HFFc6 (cell line): ENCODE results near the gene PARD3. TPM values are rescaled to one million over a fixed set of nuclear protein-coding genes. Genes with fewer than 3 reads are reported as not detected.

ENCODE experiments used
- DNase-seq: peaks from one replicate; pipeline ENCODE4 v3.0.0-alpha.2; 2018
- H3K27ac Mint-ChIP-seq: 2 replicates; pipeline ENCODE4 v1.8.0; 2020; ENCODE audit warnings: mild to moderate bottlenecking, mixed read lengths
- H3K27me3 Mint-ChIP-seq: 2 replicates; pipeline ENCODE4 v1.8.0; 2021; ENCODE audit warnings: mild to moderate bottlenecking, moderate library complexity, mixed read lengths; ENCODE audit not compliant: insufficient read depth
- H3K36me3 Mint-ChIP-seq: 2 replicates; pipeline ENCODE4 v1.8.0; 2021; ENCODE audit warnings: low read depth, mixed read lengths
- H3K4me1 Mint-ChIP-seq: 2 replicates; pipeline ENCODE4 v1.8.0; 2020; ENCODE audit warnings: low read depth, mixed read lengths
- H3K4me3 Mint-ChIP-seq: 2 replicates; pipeline ENCODE4 v1.8.0; 2020; ENCODE audit warnings: mild to moderate bottlenecking, moderate library complexity, mixed read lengths
- H3K9me3 Mint-ChIP-seq: 2 replicates; pipeline ENCODE4 v1.8.0; 2020; ENCODE audit warnings: mild to moderate bottlenecking, mixed read lengths
- total RNA-seq, 6 experiments: library from RNA; stranded (reverse); fragmentation: NEBNext Ultra II Directional; extraction: Animal tissue kit (Norgen Biotek cat#: 25700); gene quantifications; 2 replicates in 1 of 6; 3 replicates in 5 of 6; pipeline ENCODE4 v1.2.3, GENCODE V29; 2021
- TF ChIP-seq, protein P1 (sequence below): fragments of 200-600 bp; sonication (generic); IDR thresholded peaks from 2 replicates; pipeline ENCODE4 v1.5.0; 2021; ENCODE audit warnings: antibody characterized with exemption, mild to moderate bottlenecking

The PARD3 gene
- total RNA-seq, 6 experiments from 2014 or later = 19.9 to 24.3 (median 23.1) TPM

DNA sequence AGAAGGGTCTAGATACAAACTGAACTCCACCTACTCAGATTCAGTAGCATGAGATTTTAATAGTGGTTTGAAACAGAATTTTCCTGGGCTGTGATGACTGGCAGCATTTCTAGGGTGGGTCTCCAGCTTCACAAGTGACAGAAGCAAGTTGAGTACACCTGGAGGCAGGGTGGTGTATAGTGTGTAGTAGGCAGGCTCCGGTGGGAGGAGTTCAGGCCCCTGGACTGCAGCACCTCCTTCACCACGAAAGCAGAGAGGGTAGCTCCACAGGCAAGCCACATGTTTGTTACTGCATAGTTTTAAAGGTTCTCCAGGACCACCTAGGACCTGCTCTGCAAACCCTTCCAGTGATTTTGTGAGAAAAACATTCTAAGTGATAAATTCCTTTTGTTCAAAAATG lies 347.2 kb downstream of the PARD3 start:
- Mint-ChIP-seq H3K4me3 (no peak overlapping the region), H3K9me3 (no peaks in the 10 kb centered on the region), H3K4me1 (no peaks in the 10 kb centered on the region; the same call in 1 of the 2 replicates), H3K36me3 (peaks cover 12% of the 10 kb centered on the region; the same call in 1 of the 2 replicates), H3K27ac (no peak overlapping the region), H3K27me3 (0 out of 2 replicates have a peak, but pooled peaks cover 2% of the 10 kb centered on the region)
- DNase-seq = no peak
- TF ChIP-seq, protein P1, sequence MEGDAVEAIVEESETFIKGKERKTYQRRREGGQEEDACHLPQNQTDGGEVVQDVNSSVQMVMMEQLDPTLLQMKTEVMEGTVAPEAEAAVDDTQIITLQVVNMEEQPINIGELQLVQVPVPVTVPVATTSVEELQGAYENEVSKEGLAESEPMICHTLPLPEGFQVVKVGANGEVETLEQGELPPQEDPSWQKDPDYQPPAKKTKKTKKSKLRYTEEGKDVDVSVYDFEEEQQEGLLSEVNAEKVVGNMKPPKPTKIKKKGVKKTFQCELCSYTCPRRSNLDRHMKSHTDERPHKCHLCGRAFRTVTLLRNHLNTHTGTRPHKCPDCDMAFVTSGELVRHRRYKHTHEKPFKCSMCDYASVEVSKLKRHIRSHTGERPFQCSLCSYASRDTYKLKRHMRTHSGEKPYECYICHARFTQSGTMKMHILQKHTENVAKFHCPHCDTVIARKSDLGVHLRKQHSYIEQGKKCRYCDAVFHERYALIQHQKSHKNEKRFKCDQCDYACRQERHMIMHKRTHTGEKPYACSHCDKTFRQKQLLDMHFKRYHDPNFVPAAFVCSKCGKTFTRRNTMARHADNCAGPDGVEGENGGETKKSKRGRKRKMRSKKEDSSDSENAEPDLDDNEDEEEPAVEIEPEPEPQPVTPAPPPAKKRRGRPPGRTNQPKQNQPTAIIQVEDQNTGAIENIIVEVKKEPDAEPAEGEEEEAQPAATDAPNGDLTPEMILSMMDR = no peak

DNA sequence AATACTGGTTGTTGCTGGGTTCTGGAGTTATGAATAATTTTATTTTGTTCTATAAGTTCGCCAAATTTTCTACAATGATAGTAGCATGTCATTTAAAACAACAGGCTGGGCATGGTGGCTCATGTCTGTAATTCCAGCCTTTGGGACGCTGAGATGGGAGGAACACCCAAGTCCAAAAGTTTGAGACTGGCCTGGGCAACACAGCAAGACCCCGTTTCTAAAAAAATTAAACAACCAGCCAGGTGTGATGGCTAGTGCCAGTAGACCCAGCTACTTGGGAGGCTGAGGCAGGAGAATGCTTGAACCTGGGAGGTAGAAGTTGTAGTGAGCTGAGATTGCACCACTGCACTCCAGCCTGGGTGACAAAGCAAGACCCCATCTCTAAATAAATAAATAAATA lies 347.7 kb downstream of the PARD3 start:
- H3K36me3 Mint-ChIP-seq = peaks cover 12% of the 10 kb centered on the region; the same call in 1 of the 2 replicates
- no peaks in the 10 kb centered on the region for H3K9me3 Mint-ChIP-seq
- H3K27me3 Mint-ChIP-seq = peaks cover 3% of the 10 kb centered on the region; the same call in 1 of the 2 replicates
- no peak overlapping the region for H3K4me3 Mint-ChIP-seq
- DNase-seq = no peak
- no peak overlapping the region for H3K27ac Mint-ChIP-seq
- no peaks in the 10 kb centered on the region; the same call in 1 of the 2 replicates for H3K4me1 Mint-ChIP-seq
- TF ChIP-seq, protein P1 = no peak

DNA sequence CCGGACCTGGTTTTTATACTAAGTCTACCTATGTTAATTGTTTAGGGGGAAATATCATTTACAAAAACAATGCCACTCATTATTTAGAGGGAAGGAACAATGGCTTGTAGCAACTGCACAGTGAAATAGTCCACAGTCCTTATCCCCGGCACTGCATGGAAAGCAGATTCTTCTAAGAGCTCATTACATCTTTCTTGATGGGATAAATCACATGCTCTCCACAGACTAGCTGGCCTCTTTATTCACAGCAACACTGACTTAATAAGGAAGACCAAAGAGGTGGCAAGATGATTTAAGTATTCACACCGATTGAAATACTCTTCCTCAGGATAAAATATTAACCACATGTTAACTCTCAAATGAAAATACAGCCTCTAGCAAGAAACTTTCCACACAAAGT lies 349.4 kb downstream of the PARD3 start:
- Mint-ChIP-seq H3K27me3 (peaks cover 2% of the 10 kb centered on the region; the same call in 1 of the 2 replicates), H3K4me3 (no peak overlapping the region), H3K4me1 (no peaks in the 10 kb centered on the region), H3K9me3 (no peaks in the 10 kb centered on the region), H3K36me3 (peaks cover 12% of the 10 kb centered on the region; the same call in 1 of the 2 replicates), H3K27ac (no peak overlapping the region)
- DNase-seq = no peak
- TF ChIP-seq, protein P1 = no peak

DNA sequence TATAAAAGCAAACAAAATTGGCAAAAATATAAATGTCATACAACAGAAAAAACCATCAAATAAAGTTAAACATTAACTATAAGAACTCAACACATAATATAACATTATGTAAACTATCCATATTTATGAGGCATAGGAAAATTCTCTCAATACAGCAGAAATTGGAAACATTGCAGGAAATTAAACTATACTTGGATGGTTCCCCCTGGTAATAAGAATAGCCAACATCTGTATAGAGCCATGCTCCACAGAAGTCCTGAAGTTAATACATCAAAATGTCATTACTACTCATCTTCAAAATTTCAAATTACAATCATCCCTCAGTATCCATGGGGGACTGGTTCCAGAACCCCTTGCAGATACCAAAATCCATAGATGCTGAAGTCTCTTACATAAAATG lies 350.5 kb downstream of the PARD3 start:
- Mint-ChIP-seq H3K4me1 (no peaks in the 10 kb centered on the region), H3K27me3 (peaks cover 2% of the 10 kb centered on the region; the same call in 1 of the 2 replicates), H3K9me3 (no peaks in the 10 kb centered on the region), H3K4me3 (no peak overlapping the region), H3K36me3 (peaks cover 7% of the 10 kb centered on the region; the same call in 1 of the 2 replicates), H3K27ac (no peak overlapping the region)
- no peak for DNase-seq
- TF ChIP-seq, protein P1 = no peak

DNA sequence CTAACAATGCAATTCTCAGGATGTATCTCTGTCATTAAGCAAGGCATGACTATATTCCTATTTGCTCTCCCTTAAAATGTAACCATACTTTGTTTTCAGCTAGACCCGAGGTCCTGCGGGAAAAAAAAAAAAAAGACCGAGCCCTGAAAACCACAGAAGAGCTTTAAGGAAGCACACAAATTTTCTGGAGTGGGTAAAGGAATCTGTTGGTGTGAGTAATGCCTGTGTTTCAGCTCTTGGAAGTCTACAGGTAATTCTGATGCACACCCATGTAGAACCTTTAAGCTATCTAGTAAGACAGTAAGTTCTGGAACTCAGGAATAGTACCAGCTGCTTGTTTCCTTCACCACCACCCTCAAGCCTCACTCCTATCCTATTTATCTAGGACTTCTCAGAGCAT lies 351.1 kb downstream of the PARD3 start:
- no peak for DNase-seq
- TF ChIP-seq, protein P1 = no peak
- Mint-ChIP-seq H3K4me1 (no peaks in the 10 kb centered on the region), H3K9me3 (no peaks in the 10 kb centered on the region), H3K4me3 (no peak overlapping the region), H3K36me3 (peaks cover 7% of the 10 kb centered on the region; the same call in 1 of the 2 replicates), H3K27ac (no peak overlapping the region), H3K27me3 (peaks cover 2% of the 10 kb centered on the region; the same call in 1 of the 2 replicates)
